Breast epithelium (tissue), 4 donors: Measurements from ENCODE around the gene SEMA4F. TPM values are rescaled to one million over a fixed set of nuclear protein-coding genes. Genes with fewer than 3 reads are reported as not detected.

Experiments used
- DNase-seq, 2 donors: peaks; one replicate each; pipeline ENCODE4 v3.0.0-alpha.2; 2019; ENCODE audit warnings: low spot score in 2 of 2
- H3K27ac ChIP-seq, 2 donors: fragments of 200-600 bp; sonication (generic) in 1 of 2; one replicate each; pipeline ENCODE4 v1.5.1; 2016 to 2019; ENCODE audit warnings: mild to moderate bottlenecking in 1 of 2
- H3K27me3 ChIP-seq, 2 donors: fragments of 200-600 bp; sonication (generic) in 1 of 2; one replicate each; pipeline versions ENCODE4 v1.5.1 to v1.6.0; 2017 to 2019; ENCODE audit warnings: control low read depth in 1 of 2, mild to moderate bottlenecking in 1 of 2
- H3K36me3 ChIP-seq: fragments of 200-600 bp; one replicate; pipeline ENCODE4 v1.5.1; 2019
- H3K4me1 ChIP-seq, 2 donors: fragments of 200-600 bp; sonication (generic); one replicate each; pipeline ENCODE4 v1.5.1; 2016 to 2019; ENCODE audit warnings: control low read depth in 1 of 2
- H3K4me3 ChIP-seq, 3 donors: fragments of 200-600 bp; sonication (generic); 1 replicate in 2 of 3; 2 replicates in 1 of 3; pipeline ENCODE4 v1.5.1; 2016 to 2019; ENCODE audit warnings: mild to moderate bottlenecking in 3 of 3, moderate library complexity in 2 of 3
- H3K9me3 ChIP-seq, 2 donors: fragments of 200-600 bp; sonication (generic) in 1 of 2; one replicate each; pipeline ENCODE4 v1.5.1; 2016 to 2019; ENCODE audit warnings: control low read depth in 1 of 2
- CTCF ChIP-seq, 3 donors: fragments of 450-650 bp; IDR thresholded peaks; one replicate each; pipeline ENCODE4 v1.5.1; 2016 to 2017; ENCODE audit warnings: antibody characterized with exemption in 3 of 3, mild to moderate bottlenecking in 3 of 3, moderate library complexity in 3 of 3
- POLR2A ChIP-seq: fragments of 450-650 bp; IDR thresholded peaks from one replicate; pipeline ENCODE4 v1.6.1; 2016; ENCODE audit warnings: antibody characterized with exemption, mild to moderate bottlenecking, moderate library complexity
- POLR2AphosphoS5 ChIP-seq, 3 donors: sonication (generic); formaldehyde crosslinking; IDR thresholded peaks; one replicate each; pipeline ENCODE4 v1.6.1; 2017; ENCODE audit warnings: antibody characterized with exemption in 3 of 3
- intact Hi-C: fragments of 100-400 bp; cut with DNase I; formaldehyde crosslinking; loops from one replicate; pipeline ENCODE4 v1.15.1; 2023; ENCODE audit warnings: low total_unique reads
- total RNA-seq, 3 donors: library from RNA; depleted of rRNA; stranded (reverse); fragments of >200 nt; gene quantifications; one replicate each; pipeline ENCODE4 v1.1.0, GENCODE V29; 2016

Gene SEMA4F
- total RNA-seq, 3 donors from 2014 or later = 4.6 to 8.8 (median 8.5) TPM

GRCh38 chr2:74659462-74659861 lies 5.4 kb downstream of the SEMA4F start:
- no peak for DNase-seq
- H3K36me3 ChIP-seq = no peaks in the 10 kb centered on the region
- no peak overlapping the region for H3K27ac ChIP-seq
- no peaks in the 10 kb centered on the region for H3K9me3 ChIP-seq
- H3K4me3 ChIP-seq = no peak overlapping the region
- no peaks in the 10 kb centered on the region for H3K27me3 ChIP-seq
- TF ChIP-seq POLR2AphosphoS5 (IDR thresholded peaks at IDR 0.05) = no peak
- no peak for TF ChIP-seq CTCF (IDR thresholded peaks at IDR 0.05)
- no peak for TF ChIP-seq POLR2A
- H3K4me1 ChIP-seq = no peaks in the 10 kb centered on the region
- intact Hi-C loops = no loop called here

DNA sequence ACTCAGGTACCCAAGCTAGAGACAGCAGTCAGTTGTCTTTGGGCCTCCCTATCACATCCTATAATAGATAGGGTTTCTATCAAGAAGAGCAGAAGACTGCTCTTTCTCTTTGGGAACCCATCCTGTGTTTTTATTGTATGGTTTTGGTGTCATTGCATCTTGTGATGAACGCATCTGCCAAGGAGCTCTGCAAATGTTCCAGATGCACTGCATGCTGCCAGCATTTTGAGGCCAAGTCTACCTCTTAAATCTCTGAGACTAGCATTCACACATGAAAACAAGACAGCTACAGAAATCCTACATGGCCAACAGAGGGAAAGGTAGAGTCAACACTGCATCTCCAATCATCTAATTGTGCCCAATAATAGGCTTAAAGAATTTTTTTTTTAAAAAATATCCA lies 14.0 kb downstream of the SEMA4F start:
- Histone ChIP-seq H3K27ac (no peak overlapping the region), H3K4me3 (no peak overlapping the region), H3K27me3 (no peaks in the 10 kb centered on the region), H3K4me1 (no peaks in the 10 kb centered on the region), H3K9me3 (no peaks in the 10 kb centered on the region), H3K36me3 (no peaks in the 10 kb centered on the region)
- DNase-seq = no peak
- TF ChIP-seq POLR2A (no peak), POLR2AphosphoS5 (IDR thresholded peaks at IDR 0.05) (no peak), CTCF (IDR thresholded peaks at IDR 0.05) (no peak)
- intact Hi-C loops = no loop called here

DNA sequence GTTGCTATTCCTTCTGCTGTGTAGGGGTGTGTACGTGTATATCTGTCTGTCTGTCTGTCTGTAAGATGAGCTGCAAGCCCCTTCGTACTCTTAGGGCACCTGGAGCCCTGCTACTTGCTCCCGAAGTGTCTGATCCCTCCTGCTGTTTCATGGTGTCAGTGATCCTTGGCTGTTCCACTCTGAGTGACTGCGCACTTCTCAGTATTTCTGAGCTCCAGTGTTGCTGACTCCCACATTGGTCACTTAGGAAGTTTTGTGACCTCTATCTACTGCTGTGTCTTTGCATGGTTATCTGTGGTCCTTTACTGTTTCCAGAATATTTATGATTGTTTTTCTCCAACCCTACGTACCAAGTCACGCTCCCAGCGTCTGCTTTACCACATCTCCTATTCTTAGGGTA lies 16.2 kb downstream of the SEMA4F start:
- Histone ChIP-seq H3K27ac (no peak overlapping the region), H3K4me1 (no peaks in the 10 kb centered on the region), H3K9me3 (no peaks in the 10 kb centered on the region), H3K4me3 (no peak overlapping the region), H3K27me3 (no peaks in the 10 kb centered on the region), H3K36me3 (peaks cover 2% of the 10 kb centered on the region)
- intact Hi-C loops = loop anchor here (5.0 kb wide), 1 partner anchor 342 kb away; no protein-coding TSS in a partner anchor
- TF ChIP-seq POLR2AphosphoS5 (IDR thresholded peaks at IDR 0.05) (no peak), CTCF (IDR thresholded peaks at IDR 0.05) (no peak), POLR2A (no peak)
- no peak for DNase-seq

GRCh38 chr2:74671479-74671878 lies 17.4 kb downstream of the SEMA4F start:
- no peaks in the 10 kb centered on the region for H3K27me3 ChIP-seq
- TF ChIP-seq POLR2A (no peak), POLR2AphosphoS5 (IDR thresholded peaks at IDR 0.05) (no peak), CTCF (IDR thresholded peaks at IDR 0.05) (no peak)
- no peaks in the 10 kb centered on the region for H3K9me3 ChIP-seq
- H3K4me1 ChIP-seq = no peaks in the 10 kb centered on the region
- intact Hi-C loops = loop anchor here (5.0 kb wide), 1 partner anchor 341 kb away; no protein-coding TSS in a partner anchor
- no peak overlapping the region for H3K27ac ChIP-seq
- peaks cover 13% of the 10 kb centered on the region for H3K36me3 ChIP-seq
- no peak overlapping the region for H3K4me3 ChIP-seq
- no peak for DNase-seq

GRCh38 chr2:74673826-74674528 lies 19.9 kb downstream of the SEMA4F start:
- TF ChIP-seq CTCF (IDR thresholded peaks at IDR 0.05) (no peak), POLR2A (no peak), POLR2AphosphoS5 (IDR thresholded peaks at IDR 0.05) (no peak)
- no peaks in the 10 kb centered on the region for H3K27me3 ChIP-seq
- no peaks in the 10 kb centered on the region for H3K9me3 ChIP-seq
- H3K27ac ChIP-seq = no peak overlapping the region
- H3K4me1 ChIP-seq = no peaks in the 10 kb centered on the region
- no peak overlapping the region for H3K4me3 ChIP-seq
- H3K36me3 ChIP-seq = peaks cover 13% of the 10 kb centered on the region
- intact Hi-C loops = loop anchor here (5.0 kb wide), 1 partner anchor 338 kb away; no protein-coding TSS in a partner anchor
- DNase-seq = no peak
